GM23338 (cell line): ENCODE results near the gene CNTN1.

Experiments
- CTCF ChIP-seq, 2 experiments: fragments of 200-600 bp in 1 of 2; sonication (generic) in 1 of 2; conservative IDR thresholded peaks; 2 replicates each; pipeline versions ENCODE4 v1.5.1 to v1.6.1; 2016 to 2017; ENCODE audit warnings: antibody characterized with exemption in 2 of 2, low read depth in 2 of 2, mild to moderate bottlenecking in 2 of 2, moderate library complexity in 1 of 2
- POLR2AphosphoS5 ChIP-seq: IDR thresholded peaks from 2 replicates; pipeline ENCODE4 v1.6.1; 2016; ENCODE audit warnings: antibody characterized with exemption, low read depth
- REST ChIP-seq: IDR thresholded peaks from one replicate; pipeline ENCODE4 v1.6.1; 2018; ENCODE audit warnings: antibody characterized with exemption; ENCODE audit not compliant: unreplicated experiment

- TF ChIP-seq REST (no peak), POLR2AphosphoS5 (no peak), CTCF (conservative IDR thresholded peaks at IDR 0.05; ENCODE audit: low read depth in 2 of 2) (no peak)
Observed at GRCh38 chr12:40775661-40776060, 83.4 kb downstream of the CNTN1 start.
